Spleen (tissue), 7 donors: ENCODE measurements around the gene EXOC4.
"Not testable (repeated sequence)": the region's sequence is repeated elsewhere in the genome, so short reads cannot be mapped to it uniquely, and the experiment has no call there.

Experiments used
- POLR2AphosphoS5 ChIP-seq, 3 donors: sonication (generic); formaldehyde crosslinking; IDR thresholded peaks; one replicate each; pipeline ENCODE4 v1.5.1; 2017; ENCODE audit warnings: antibody characterized with exemption in 3 of 3
- TF ChIP-seq, protein P1 (sequence below), 11 experiments: fragments of 200-600 bp in 7 of 11; fragments of 450-650 bp in 4 of 11; sonication (generic) in 4 of 11; IDR thresholded peaks in 8 of 11; conservative IDR thresholded peaks in 3 of 11; 1 replicate in 7 of 11; 2 replicates in 4 of 11; pipeline versions ENCODE4 v1.4.0 to v1.8.0; 2016 to 2021; ENCODE audit warnings: antibody characterized with exemption in 11 of 11, inconsistent platforms in 4 of 11, mild to moderate bottlenecking in 1 of 11
- donor health status: DM: no; HTN: no; CAD: no; lungs with moderate emphysema.
- donor health status: DM: no; HTN: no; CAD: no.
- donor health status: DM: no; HTN: no; CAD: no.

- TF ChIP-seq POLR2AphosphoS5 (IDR thresholded peaks at IDR 0.05) = not testable (repeated sequence)
- TF ChIP-seq, protein P1, sequence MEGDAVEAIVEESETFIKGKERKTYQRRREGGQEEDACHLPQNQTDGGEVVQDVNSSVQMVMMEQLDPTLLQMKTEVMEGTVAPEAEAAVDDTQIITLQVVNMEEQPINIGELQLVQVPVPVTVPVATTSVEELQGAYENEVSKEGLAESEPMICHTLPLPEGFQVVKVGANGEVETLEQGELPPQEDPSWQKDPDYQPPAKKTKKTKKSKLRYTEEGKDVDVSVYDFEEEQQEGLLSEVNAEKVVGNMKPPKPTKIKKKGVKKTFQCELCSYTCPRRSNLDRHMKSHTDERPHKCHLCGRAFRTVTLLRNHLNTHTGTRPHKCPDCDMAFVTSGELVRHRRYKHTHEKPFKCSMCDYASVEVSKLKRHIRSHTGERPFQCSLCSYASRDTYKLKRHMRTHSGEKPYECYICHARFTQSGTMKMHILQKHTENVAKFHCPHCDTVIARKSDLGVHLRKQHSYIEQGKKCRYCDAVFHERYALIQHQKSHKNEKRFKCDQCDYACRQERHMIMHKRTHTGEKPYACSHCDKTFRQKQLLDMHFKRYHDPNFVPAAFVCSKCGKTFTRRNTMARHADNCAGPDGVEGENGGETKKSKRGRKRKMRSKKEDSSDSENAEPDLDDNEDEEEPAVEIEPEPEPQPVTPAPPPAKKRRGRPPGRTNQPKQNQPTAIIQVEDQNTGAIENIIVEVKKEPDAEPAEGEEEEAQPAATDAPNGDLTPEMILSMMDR (IDR thresholded peaks at IDR 0.05 in 8 of 11, conservative IDR thresholded peaks at IDR 0.05 in 3 of 11) = not testable (repeated sequence)
These were observed 653.7 kb downstream of the EXOC4 start for GRCh38 chr7:133906553-133906952.
